OCI-LY1 (cell line): ENCODE data around the gene HEXD.

Experiments
- H2AFZ ChIP-seq: fragments of 200-600 bp; sonication (generic), shearing (Covaris generic); 2 replicates; pipeline ENCODE4 v1.6.0; 2014; ENCODE audit warnings: antibody characterized with exemption, mild to moderate bottlenecking, low read length
- H3F3A ChIP-seq: fragments of 200-600 bp; sonication (generic), shearing (Covaris generic); 2 replicates; pipeline ENCODE4 v1.6.0; 2014; ENCODE audit warnings: mild to moderate bottlenecking, antibody characterized with exemption, low read length, moderate library complexity; ENCODE audit not compliant: insufficient read depth
- H3K27ac ChIP-seq: fragments of 200-600 bp; sonication (generic); 2 replicates; pipeline ENCODE4 v1.5.1; 2014; ENCODE audit warnings: low read length, mixed run types, mild to moderate bottlenecking, low read depth; ENCODE audit not compliant: poor library complexity, severe bottlenecking
- H3K27me3 ChIP-seq: fragments of 200-600 bp; sonication (generic); 2 replicates; pipeline ENCODE4 v1.6.0; 2014; ENCODE audit warnings: antibody characterized with exemption, mild to moderate bottlenecking, low read length, moderate library complexity; ENCODE audit not compliant: insufficient read depth
- H3K36me3 ChIP-seq: fragments of 200-600 bp; sonication (generic); 2 replicates; pipeline ENCODE4 v1.6.1; 2014; ENCODE audit warnings: mild to moderate bottlenecking, antibody characterized with exemption, low read length, moderate library complexity, mixed read lengths; ENCODE audit not compliant: insufficient read depth
- H3K4me1 ChIP-seq: fragments of 200-600 bp; sonication (generic); 2 replicates; pipeline ENCODE4 v1.5.1; 2014; ENCODE audit warnings: mild to moderate bottlenecking, low read length, moderate library complexity; ENCODE audit not compliant: insufficient read depth, severe bottlenecking
- H3K4me2 ChIP-seq: fragments of 200-600 bp; sonication (generic), shearing (Covaris generic); 2 replicates; pipeline ENCODE4 v1.6.1; 2014; ENCODE audit warnings: low read length
- H3K4me3 ChIP-seq: fragments of 200-600 bp; sonication (generic); 2 replicates; pipeline ENCODE4 v1.5.1; 2014; ENCODE audit warnings: low read length, low read depth, mild to moderate bottlenecking, mixed read lengths; ENCODE audit not compliant: poor library complexity, severe bottlenecking
- H3K79me2 ChIP-seq: fragments of 200-600 bp; shearing (Covaris generic); 2 replicates; pipeline ENCODE4 v1.6.1; 2016; ENCODE audit warnings: mixed run types, low read length, mixed read lengths; ENCODE audit not compliant: insufficient read depth
- H3K9ac ChIP-seq: fragments of 200-600 bp; sonication (generic), shearing (Covaris generic); 2 replicates; pipeline ENCODE4 v1.6.1; 2014; ENCODE audit warnings: mild to moderate bottlenecking, low read length, mixed read lengths
- H3K9me2 ChIP-seq: fragments of 200-600 bp; sonication (generic), shearing (Covaris generic); 2 replicates; pipeline ENCODE4 v1.6.1; 2014; ENCODE audit warnings: low read depth, mild to moderate bottlenecking, low read length, mixed read lengths
- H3K9me3 ChIP-seq: fragments of 200-600 bp; shearing (Covaris generic); 2 replicates; pipeline ENCODE4 v1.6.1; 2014; ENCODE audit warnings: low read length, mixed read lengths
- H4K20me1 ChIP-seq: fragments of 200-600 bp; sonication (generic), shearing (Covaris generic); 2 replicates; pipeline ENCODE4 v1.6.0; 2016; ENCODE audit warnings: mild to moderate bottlenecking, low read length; ENCODE audit not compliant: insufficient read depth
- CTCF ChIP-seq: fragments of 200-600 bp; sonication (generic), shearing (Covaris generic); IDR thresholded peaks from 2 replicates; pipeline ENCODE4 v1.5.1; 2017; ENCODE audit warnings: mild to moderate bottlenecking, antibody characterized with exemption, low read length, moderate library complexity, mixed read lengths
- EZH2 ChIP-seq: fragments of 200-600 bp; sonication (generic), shearing (Covaris generic); IDR thresholded peaks from 2 replicates; pipeline ENCODE4 v1.8.0; 2017; ENCODE audit warnings: borderline replicate concordance, mixed run types, mild to moderate bottlenecking, antibody characterized with exemption, low read length, moderate library complexity, mixed read lengths

HEXD gene

GRCh38 chr17:82418001-82418986 lies at the start of gene HEXD, which contains the start of gene OGFOD3:
HEXD (plus strand) TSS chr17:82418347; CDS start chr17:82419800, 1,453 bp downstream.
OGFOD3 (minus strand) TSS chr17:82418586; CDS start chr17:82418485, 101 bp downstream.
- H3K27ac ChIP-seq, result peak within 1 kb of the TSS; percentile 62
- no peaks in the 10 kb centered on the region for H3K9me2 ChIP-seq
- H2AFZ ChIP-seq, result no peak within 1 kb of the TSS
- H3K36me3 ChIP-seq, result peaks cover 7% of the 10 kb centered on the region
- H3K9me3 ChIP-seq, result no peaks in the 10 kb centered on the region
- no peaks in the 10 kb centered on the region for H4K20me1 ChIP-seq
- H3K9ac ChIP-seq, result peak within 1 kb of the TSS; percentile 98
- H3F3A ChIP-seq, result no peaks in the 10 kb centered on the region
- TF ChIP-seq CTCF (no peak), EZH2 (no peak)
- peak within 1 kb of the TSS; percentile 92 for H3K4me2 ChIP-seq
- no peaks in the 10 kb centered on the region for H3K79me2 ChIP-seq
- H3K27me3 ChIP-seq, result no peaks in the 10 kb centered on the region
- H3K4me1 ChIP-seq, result peaks cover 21% of the 10 kb centered on the region
- H3K4me3 ChIP-seq, result peak within 1 kb of the TSS; percentile 99

- H3K36me3 ChIP-seq, result no peaks in the 10 kb centered on the region; the same call in 1 of the 2 replicates
- no peaks in the 10 kb centered on the region for H4K20me1 ChIP-seq
- TF ChIP-seq CTCF (no peak), EZH2 (no peak)
- no peaks in the 10 kb centered on the region; the same call in 1 of the 2 replicates for H3F3A ChIP-seq
- H3K9me3 ChIP-seq, result no peaks in the 10 kb centered on the region
- H3K4me2 ChIP-seq, result no peak overlapping the region
- H3K27ac ChIP-seq, result no peak overlapping the region
- peaks cover 16% of the 10 kb centered on the region for H3K4me1 ChIP-seq
- H3K27me3 ChIP-seq, result no peaks in the 10 kb centered on the region; the same call in 1 of the 2 replicates
- no peaks in the 10 kb centered on the region for H3K79me2 ChIP-seq
- H3K9me2 ChIP-seq, result no peaks in the 10 kb centered on the region
- H3K9ac ChIP-seq, result no peak overlapping the region
- no peak overlapping the region for H2AFZ ChIP-seq
- no peak overlapping the region for H3K4me3 ChIP-seq
Observed at GRCh38 chr17:82369211-82369610, 48.9 kb upstream of the HEXD start.

GRCh38 chr17:82370471-82371332 lies 47.4 kb upstream of the HEXD start:
- no peaks in the 10 kb centered on the region; the same call in 1 of the 2 replicates for H3K27me3 ChIP-seq

More at GRCh38 chr17:82370471-82371332, 47.4 kb upstream of the HEXD start:
- H3K4me1 ChIP-seq, result peaks cover 16% of the 10 kb centered on the region
- H3K9ac ChIP-seq, result peak overlapping the region; percentile 43; the same call in 1 of the 2 replicates
- no peaks in the 10 kb centered on the region for H3K9me3 ChIP-seq
- no peak overlapping the region; the same call in 1 of the 2 replicates for H2AFZ ChIP-seq
- H3K9me2 ChIP-seq, result no peaks in the 10 kb centered on the region
- peak overlapping the region; percentile 81 for H3K4me2 ChIP-seq
- H3K27ac ChIP-seq, result no peak overlapping the region
- no peaks in the 10 kb centered on the region; the same call in 1 of the 2 replicates for H3K36me3 ChIP-seq
- peak overlapping the region; percentile 37 for H3K4me3 ChIP-seq
- no peak for TF ChIP-seq EZH2
- no peak for TF ChIP-seq CTCF
- no peaks in the 10 kb centered on the region for H4K20me1 ChIP-seq
- no peaks in the 10 kb centered on the region; the same call in 1 of the 2 replicates for H3F3A ChIP-seq
- no peaks in the 10 kb centered on the region for H3K79me2 ChIP-seq
